Measurements from ENCODE around the gene TEX51.

Gene TEX51

DNA sequence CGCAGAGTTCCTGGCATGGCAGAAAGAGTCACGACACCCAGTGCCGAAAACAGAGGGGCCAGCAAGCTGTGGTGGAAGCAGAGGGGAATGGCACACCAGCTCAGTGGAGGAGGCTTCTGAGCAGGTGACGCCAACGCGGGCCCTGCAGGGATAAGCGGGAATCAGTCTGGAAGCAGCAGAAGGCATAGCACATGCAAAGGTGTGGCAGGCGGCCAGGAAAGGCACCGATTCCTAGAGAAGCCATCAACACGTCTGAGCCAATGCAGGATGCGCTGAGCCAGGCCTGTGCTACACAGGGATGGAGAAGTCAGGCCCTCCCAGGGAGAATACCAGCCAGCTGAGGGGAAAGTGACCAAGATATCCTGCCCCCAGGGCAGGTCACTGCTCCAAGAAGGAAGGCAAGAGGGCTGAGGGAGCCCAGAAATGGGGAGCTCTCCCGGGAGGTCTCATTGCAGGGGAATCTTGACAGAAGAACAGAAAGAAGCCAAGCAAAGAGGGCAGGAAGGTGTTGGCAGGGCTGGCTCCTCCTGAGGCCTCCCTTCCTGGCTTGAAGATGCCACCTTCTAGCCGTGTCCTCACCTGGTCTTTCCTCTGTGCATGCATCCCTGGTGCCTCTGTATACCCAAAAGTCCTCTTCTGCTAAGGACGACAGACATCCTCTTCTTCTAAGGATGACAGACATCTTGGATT is 16.3 kb downstream of the TEX51 start:
- no peak for DNase-seq (ENCODE audit: low read depth)

DNA sequence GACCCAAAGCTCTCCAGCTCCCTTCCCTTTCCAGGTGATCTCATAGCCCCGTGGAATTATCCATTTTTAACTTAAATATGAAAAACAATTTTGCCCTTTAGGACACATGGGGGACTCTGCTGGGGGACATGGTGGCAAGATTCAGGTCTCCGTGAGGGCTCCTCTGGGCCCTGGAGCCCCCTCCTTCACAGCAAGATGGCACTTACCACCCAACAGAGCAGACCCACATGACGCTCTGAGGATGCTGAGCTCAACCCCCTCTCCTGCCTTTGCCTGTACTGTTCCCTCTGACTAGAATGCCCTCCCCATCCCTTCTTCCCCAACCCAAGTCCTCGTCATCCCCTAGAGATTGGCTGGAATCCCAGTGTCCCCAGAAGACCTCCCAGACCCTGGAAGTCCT is 17.2 kb downstream of the TEX51 start:
- no peak for DNase-seq (ENCODE audit: low read depth)

DNA sequence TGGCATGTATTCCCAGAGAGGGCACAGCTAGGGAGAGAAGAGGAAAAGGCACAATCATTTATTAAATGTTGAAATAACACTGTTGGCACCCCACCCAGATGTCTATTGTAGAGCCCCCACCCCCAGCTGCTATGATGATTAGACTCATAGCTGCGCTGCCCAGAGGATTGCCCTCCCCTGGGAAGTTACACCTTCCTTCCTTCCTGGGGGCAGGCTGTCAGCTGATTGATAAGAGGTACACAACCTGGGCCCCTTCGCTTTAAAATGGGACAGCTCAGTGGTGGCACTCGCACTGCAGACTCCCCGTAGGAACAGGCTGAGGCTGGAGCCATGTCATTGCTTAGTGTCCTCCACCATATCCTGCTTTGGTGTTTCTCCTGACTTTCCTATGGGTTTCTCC is 18.1 kb downstream of the TEX51 start:
- DNase-seq (ENCODE audit: low read depth): no peak

DNA sequence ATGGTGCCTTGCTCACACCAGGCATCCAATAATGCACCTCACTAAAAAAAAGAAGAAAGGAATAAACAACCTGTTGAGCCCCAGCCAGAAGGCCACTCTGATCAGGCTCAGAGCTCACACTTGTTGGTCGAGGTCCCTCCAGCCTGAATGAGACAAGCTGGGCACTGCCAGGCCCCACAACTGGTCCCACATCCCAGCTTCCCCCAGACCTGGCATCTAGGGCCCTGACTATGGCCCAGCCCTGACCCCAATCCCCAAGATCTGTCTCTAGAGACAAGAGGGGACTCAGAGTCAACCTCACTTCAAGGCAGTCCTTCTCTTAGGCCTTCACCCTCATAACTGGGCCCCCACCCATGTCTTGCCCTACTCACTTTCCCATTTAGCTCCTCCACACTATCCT is 22.4 kb downstream of the TEX51 start:
- no peak for DNase-seq (ENCODE audit: low read depth)

DNA sequence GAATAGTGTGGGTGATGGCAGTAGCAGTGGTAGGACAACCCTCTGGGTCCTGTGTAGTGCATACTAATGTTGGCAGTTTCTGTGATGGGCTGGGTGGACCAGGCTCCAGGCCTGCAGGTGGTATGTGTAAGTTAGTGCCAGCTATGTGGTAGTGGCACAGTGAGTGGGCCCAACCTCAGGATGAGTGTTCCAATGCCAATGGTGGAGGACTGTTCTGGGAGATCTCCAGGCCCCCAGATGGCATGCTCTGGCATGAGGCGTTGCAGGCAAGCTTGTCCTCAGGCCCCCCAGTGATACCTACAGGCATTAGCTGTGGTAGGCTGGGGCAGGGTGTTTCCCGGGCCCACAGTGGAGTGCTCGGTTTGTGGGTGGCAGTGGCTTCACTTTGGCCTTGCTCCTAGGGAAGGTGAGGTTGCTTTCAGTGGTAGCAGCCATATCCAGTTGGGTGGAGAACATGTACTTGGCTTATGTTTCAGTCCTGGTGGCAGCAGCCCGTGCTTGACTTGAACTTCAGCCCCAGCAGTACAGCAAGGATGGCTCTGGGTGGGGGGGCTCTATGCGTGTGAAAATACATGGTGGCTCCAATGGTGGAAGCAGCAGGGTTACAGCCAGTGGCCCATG is 32.4 kb downstream of the TEX51 start:
- DNase-seq (ENCODE audit: low read depth): no peak

DNA sequence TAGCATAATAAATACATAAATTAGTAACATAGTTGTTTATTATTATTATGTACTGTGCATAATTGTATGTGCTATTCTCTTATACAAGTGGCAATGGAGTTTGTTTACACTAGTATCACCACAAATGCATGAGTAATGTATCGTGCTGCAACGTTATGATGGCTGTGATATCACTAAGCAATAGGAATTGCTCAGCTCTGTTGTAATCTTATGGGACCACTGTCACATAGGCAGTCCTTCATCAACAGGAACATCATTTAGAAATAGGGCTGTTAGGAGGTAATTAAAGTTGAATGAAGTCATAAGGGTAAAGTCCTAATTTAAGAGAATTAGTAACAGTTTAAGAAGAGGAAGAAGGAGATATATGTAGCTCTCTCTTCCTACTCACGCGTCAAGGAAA is 33.8 kb downstream of the TEX51 start:
- DNase-seq (ENCODE audit: low read depth): no peak

DNA sequence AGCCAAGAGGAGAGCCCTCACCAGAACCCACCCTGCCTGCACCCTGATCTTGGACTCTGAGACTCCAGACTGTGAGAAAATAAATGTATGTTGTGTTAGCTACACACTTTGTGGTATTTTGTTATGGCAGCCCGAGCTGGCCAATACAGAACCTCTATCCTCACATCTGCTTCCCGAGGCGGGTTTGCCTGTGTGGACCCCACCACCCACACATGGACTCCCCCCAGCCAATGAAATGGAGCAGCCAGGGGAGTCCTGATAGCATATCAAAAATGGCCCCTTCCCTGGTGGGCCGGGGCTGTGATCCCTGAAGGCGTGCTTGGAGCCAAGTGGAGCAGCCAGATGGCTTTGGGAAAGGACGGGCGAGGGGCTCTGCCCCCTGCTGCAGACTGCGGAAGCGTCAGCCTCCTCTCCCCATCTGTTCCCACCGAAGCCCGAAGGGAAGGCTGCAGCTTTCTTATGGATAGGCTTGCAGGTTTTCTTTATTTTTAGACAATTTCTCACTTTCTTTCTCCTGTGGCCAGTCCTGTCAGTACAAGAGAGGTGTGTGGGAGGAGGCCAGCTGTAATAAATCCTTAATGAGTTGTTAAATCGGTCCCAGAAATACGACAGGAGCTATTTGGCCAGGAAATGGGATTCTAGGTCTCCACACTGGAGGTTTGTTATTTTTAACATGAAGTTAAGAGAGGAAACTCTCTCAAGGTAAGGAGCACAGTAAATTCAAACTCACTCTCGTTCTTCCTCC is 34.4 kb downstream of the TEX51 start:
- DNase-seq (ENCODE audit: low read depth): no peak

DNA sequence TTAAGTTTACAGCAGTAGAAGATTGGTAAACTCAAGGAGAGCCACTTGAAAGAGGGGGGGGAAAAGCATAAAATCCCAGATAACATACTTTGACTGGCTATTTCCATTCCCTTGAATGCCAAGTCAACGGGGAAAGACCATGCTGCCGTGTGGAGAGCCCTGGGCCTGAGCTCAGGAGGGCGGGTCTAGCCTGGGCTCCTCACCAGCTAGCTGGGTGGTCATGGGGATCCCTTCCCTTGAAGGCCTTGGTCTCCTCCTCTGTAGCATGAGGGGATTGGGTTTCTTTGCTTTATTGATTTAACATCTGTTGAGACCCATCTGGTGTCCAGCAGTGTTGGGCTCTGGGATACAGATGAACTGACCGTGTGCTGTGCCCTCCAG is 35.0 kb downstream of the TEX51 start:
- DNase-seq (ENCODE audit: low read depth): no peak

DNA sequence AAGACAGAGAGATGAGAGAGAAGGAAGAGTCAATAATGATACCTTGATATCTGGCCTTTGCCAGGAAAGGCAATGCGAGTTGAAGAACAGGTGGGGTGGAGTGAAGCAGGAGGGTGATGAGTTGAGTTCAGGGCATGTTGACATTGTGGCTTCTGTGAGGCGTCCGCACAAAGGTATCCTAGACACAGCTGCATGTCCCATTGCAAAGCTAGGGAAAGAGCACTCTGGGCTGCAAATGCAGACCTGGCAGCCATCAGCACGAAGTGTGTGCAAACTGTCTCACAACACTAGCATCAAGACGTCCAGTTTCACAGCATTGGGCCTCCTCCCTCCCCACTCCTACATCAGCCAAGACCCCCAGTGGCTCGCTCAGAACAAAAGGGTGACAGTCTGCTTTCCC is 36.1 kb downstream of the TEX51 start:
- no peak for DNase-seq (ENCODE audit: low read depth)

DNA sequence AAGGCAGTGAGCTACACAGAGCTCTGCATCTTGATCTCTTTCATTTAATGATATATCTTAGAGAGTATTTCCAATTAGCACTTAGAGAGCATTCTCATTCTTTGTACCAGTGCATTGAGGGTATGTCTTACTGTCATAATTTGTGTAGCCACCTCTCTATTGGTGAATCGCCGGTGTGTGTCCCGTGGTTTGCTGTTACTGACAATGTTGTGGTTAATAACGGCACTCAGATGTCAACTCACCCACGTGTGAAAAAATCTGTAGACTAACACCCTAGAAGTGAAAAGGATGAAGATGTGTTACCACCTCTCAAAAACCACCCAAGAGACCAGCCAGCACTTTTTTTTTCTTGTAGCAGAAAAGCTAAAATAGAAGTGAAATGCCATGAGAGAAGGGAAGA is 37.1 kb downstream of the TEX51 start:
- DNase-seq (ENCODE audit: low read depth): no peak

DNA sequence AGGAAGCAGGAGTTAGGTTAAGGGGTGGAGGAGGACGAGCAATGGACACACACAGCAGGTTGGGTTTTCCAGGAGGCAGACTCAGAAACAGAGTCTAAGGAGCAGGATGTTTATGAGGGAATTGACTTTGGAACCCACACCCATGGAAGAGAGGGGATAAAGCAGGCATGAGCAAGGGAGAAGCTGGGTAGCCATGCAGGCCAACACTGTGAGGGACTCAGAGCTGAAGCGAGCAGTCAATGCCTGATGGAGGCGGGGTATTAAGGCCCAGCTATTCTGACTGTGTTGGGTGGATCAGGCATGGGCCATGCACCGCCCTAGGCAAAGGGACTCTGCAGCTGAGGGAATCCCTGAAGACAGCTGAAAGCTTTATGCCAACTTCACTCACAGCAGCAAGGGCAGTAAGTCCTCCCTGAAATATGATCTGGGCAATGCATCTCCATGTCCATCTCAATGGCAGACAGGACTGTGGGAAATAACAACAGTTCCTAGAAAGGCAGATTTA is 37.6 kb downstream of the TEX51 start:
- DNase-seq (ENCODE audit: low read depth): no peak

DNA sequence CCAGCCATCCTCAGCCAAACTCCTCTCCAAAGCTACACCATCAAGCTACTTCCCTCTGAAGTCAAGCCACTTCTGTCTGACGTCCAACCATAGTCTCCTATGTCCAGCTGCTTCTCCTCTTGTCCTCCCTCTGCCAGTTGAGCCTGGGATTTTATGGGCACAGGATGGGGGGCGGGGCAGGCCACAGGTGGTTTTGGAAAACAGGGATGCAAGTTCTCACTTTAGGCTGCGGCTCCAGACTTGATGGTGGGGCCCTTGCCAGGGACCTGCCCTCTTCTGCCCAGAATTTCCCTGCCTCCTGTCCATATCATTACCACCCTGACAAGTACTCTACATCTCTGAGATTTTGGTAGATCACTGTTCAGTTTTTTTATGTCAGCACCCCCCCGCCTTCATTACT is 41.6 kb downstream of the TEX51 start:
- no peak for DNase-seq (ENCODE audit: low read depth)

DNA sequence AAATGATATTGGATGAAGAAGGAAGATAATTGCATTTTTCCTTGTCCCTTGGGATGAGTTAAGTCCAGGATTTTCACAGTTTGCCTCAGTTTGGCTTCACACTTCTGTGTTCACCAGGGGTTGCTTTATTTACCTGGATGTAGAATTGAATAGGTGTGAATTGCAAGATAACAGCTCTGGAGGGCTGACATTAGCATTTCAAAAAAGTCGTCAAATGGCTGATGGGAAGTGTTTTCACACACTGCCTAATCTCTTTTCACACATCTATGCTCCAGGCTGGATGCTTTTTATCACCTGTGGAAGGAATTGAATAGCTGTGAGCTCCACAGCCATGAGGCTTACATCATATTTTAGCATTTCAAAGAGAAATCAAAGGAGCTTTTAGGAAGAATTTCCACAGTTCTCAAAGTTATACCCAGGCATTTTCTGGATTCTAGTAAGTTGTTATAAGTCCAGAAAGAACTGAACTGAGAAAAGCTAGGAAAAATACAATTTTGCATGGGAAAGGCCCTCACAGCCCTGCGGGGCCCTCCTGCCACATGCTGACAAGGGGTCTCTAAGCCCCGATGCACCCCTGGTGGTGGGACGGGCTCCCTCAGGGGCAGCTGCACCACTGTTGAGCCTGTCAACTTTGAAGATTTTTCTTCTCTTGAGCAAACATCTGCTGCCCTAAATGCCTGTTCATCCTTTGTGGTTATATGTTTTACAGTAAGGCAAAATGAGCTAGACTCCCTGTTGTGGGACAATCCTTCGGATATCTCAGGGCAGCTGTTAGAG is 43.9 kb downstream of the TEX51 start:
- DNase-seq (ENCODE audit: low read depth): no peak

DNA sequence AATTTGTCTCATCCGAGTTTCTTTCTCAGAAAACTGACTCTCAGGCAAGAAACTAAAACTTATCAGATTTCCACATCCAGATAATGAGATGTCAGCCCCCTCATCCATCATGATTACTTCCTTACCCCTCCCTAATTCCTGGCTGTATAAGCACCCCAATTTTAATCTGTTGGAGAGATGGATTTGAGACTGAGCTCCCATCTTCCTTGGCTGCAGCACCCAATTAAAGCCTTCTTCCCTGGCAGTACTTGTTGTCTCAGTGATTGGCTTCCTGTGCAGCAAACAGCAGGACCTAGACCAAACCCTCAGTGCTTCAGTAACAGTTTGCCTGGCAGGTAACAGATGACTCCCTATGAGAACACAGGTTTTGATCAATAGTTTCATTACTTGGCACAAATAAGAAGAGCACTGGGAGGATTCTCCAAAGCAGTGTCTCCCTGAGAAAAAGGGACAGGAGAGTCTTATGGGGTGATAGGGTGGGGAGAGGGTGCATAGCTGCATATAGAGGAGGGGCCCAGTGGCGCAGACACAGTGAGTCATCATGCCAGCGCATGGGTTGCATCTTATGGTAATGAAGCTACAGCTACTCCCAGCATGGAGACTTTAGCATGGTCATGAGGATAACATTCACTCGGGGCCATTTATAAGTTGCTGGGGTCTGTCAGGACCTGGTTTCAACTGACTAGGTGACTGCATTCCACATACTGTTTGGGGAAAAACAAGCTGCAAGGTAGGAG is 45.1 kb downstream of the TEX51 start:
- no peak for DNase-seq (ENCODE audit: low read depth)

DNA sequence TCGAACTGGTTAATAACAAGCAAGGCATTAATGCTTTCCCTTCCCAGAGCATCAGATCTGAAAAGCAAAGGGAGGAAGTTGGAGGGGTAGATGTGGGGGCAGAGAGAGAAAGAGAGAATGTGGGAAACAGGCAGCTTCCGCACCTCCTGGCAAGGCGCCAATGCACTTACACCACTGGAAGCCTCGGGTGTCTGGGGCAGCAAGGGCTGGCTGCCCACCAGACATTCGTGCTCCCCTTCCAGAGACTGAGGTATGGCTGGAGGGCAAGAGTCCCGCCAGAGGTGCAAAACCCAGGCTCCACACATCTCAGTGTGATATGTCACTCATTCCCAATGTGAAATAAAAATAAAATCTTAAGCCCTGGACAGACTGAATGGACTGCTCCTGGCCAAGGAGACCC is 46.4 kb downstream of the TEX51 start:
- DNase-seq (ENCODE audit: low read depth): no peak

DNA sequence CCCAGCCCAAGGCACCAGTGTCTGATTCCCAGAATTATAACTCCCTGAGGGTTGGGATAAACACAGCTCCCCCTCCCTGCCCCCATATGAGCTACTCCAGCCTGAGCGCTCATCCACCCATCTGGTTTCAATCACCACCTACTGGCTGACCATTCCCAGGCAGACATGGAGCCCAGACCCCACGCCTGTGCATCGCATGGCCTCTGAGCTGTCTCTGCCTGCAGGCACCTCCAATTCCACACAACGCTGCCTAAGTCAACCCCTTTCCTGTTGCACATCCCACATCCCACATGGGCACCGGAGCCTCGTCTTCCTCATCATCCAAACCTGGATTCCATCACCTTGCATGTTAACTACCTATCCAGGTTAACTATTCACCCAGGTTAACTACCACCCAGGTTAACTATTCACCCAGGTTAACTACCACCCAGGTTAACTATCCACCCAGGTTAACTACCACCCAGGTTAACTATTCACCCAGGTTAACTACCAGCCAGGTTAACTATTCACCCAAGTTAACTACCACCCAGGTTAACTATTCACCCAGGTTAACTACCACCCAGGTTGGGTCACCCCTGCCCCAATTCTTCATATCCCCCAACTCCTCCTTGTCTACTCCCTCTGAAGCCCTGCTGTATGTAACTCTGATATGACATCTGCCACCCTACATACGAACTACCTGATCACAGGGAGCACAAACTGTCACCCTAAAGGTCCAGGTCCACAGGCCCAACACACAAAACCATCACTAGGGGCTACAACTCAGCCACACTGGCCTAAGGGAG is 47.8 kb downstream of the TEX51 start:
- no peak for DNase-seq (ENCODE audit: low read depth)

DNA sequence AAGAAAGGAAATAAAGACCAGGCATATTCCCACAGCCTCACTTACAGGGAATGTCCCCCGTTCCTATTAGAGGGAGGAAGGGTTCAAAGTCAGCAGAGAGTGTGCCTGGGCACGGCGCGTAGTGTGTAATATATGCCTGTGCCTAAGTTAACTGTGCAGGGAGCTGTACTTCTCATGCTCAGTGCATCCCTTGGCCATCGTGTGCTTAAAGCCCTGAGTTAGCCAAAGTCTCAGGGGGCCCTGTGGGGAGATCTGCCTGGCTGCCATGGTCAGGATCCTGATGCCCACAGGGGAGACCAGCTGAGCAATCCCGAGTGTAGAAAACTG is 48.4 kb downstream of the TEX51 start:
- DNase-seq (ENCODE audit: low read depth): no peak

DNA sequence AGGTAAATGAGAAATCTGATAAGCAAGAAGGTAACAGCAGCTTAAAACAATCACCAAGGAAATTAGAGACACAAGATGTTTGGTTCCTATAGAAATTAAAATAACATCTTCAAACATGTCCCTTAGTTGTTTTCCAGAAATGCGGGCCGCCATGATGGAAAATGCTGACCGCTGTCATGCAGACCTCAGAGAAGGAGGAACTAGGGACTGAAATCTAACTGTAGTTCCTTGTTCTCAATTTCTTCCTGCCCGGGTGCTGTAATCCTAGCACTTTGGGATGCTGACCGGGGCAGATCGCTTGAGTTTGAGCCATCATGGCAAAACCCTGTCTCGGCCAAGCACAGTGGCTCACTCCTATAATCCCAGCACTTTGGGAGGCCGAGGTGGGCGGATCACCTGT is 51.1 kb downstream of the TEX51 start:
- DNase-seq (ENCODE audit: low read depth): no peak

DNA sequence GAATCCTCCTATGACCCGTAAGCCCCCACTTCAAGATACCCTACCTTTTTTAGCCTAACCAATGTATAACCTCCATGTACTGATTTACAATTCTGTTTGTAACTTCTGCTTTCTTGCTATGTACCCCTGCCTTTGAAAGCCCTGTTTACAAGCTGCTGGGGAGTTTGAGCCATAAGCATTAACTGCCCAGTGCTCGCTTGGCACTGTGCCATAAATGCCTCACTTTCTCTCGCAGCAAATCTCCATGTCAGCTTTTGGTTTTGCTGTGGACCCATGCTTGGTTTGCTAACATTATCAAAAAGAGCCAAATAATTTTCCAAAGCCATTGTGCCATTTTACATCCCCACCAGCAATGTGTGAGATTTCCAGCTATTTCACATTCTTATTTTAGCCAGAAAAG is 51.8 kb downstream of the TEX51 start:
- DNase-seq (ENCODE audit: low read depth): no peak

All from GM04503 (cell line).